Measurements from ENCODE around the gene TPSAB1. TPM values are rescaled to one million over a fixed set of nuclear protein-coding genes. Genes with fewer than 3 reads are reported as not detected.

TPSAB1 gene
- total RNA-seq, 1 experiment from 2014 or later = not detected

DNA sequence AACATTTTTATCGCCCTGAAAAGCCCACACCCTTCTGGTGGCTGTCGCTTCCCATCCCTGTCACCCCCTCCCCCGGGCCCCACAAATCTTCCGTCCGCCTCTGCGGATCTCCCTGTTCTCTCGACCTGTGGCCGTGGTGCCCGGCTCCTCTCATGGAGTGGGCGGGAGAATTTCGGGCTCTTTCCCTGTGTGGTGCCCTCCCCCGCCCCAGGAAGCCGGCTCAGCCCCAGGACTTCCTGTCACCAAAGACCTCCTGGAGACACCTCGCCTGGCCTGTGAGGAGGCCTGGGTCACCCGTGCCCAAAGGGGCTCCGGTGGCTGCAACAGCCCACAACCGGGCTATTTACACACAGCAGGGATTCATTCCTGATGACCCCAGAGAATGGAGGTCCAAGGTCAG lies 42.8 kb downstream of the TPSAB1 start:
- H3K27me3 ChIP-seq (ENCODE audit: low read length) = no peaks in the 10 kb centered on the region
- H4K20me1 ChIP-seq (ENCODE audit: low read length) = no peaks in the 10 kb centered on the region
- no peaks in the 10 kb centered on the region for H3K9me2 ChIP-seq (replicated peaks; ENCODE audit: low read length)
- intact Hi-C loops (cut with micrococcal nuclease) = no loop called here
- no peak overlapping the region for H3K9ac ChIP-seq (ENCODE audit: low read length)
- POLR2A ChIA-PET (ENCODE audit: unreplicated experiment) = no interaction called here
- no peaks in the 10 kb centered on the region for H3F3A ChIP-seq (ENCODE audit: low read length, unreplicated experiment)
- CTCF ChIA-PET = no interaction called here
- ATAC-seq (no peak), DNase-seq (no peak)
- H3K4me2 ChIP-seq (ENCODE audit: low read length) = no peak overlapping the region
- no peak for TF ChIP-seq EZH2phosphoT487 (IDR thresholded peaks at IDR 0.05; ENCODE audit: borderline replicate concordance, low read length)
- H3K4me3 ChIP-seq (ENCODE audit: low read length) = no peak overlapping the region
- BruUV-seq (replicated peaks) = no TSS peak
- H2AFZ ChIP-seq (ENCODE audit: low read length) = no peak overlapping the region
- H3K79me2 ChIP-seq (ENCODE audit: low read length) = no peaks in the 10 kb centered on the region
- no peaks in the 10 kb centered on the region for H3K4me1 ChIP-seq (ENCODE audit: insufficient read depth, low read length)
- H3K9me3 ChIP-seq (ENCODE audit: low read length) = no peaks in the 10 kb centered on the region
- no peaks in the 10 kb centered on the region for H3K36me3 ChIP-seq (ENCODE audit: low read depth, low read length)
- H3K27ac ChIP-seq (ENCODE audit: low read length) = no peak overlapping the region

DNA sequence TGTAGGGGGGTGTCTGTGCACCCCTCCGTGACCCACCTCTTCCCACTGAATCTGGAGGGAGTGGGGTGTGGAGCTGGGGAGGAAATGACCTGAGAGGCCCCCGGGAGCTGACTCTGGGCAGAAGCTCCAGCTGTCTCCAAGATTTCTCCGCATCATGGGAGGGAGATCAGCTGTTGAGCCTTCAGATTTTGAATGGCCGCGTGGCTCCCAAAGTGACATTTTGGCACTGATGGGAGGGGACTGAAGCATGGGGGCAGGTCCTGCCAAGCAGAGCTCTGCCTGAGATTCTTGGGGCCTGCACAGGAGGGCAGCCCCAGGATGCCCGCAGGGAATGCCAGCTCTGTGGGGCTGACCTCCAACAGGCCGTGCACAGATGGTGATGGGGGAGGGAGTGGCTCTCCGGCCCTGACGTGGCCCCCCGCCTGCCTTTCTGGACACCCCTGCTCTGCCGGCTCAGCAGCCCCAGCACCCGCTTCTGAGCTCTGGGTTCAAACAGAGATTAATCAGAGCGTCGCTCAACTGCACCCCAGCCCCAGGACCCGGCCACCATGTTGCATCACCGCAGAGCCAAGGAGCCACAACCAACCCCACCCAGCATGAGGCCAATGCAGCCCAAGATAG lies 43.6 kb downstream of the TPSAB1 start:
- H3K9me3 ChIP-seq (ENCODE audit: low read length) = no peaks in the 10 kb centered on the region
- DNase-seq (no peak), ATAC-seq (no peak)
- no peaks in the 10 kb centered on the region for H3F3A ChIP-seq (ENCODE audit: low read length, unreplicated experiment)
- intact Hi-C loops (cut with micrococcal nuclease) = no loop called here
- H3K9ac ChIP-seq (ENCODE audit: low read length) = no peak overlapping the region
- TF ChIP-seq, protein P1, sequence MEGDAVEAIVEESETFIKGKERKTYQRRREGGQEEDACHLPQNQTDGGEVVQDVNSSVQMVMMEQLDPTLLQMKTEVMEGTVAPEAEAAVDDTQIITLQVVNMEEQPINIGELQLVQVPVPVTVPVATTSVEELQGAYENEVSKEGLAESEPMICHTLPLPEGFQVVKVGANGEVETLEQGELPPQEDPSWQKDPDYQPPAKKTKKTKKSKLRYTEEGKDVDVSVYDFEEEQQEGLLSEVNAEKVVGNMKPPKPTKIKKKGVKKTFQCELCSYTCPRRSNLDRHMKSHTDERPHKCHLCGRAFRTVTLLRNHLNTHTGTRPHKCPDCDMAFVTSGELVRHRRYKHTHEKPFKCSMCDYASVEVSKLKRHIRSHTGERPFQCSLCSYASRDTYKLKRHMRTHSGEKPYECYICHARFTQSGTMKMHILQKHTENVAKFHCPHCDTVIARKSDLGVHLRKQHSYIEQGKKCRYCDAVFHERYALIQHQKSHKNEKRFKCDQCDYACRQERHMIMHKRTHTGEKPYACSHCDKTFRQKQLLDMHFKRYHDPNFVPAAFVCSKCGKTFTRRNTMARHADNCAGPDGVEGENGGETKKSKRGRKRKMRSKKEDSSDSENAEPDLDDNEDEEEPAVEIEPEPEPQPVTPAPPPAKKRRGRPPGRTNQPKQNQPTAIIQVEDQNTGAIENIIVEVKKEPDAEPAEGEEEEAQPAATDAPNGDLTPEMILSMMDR (conservative IDR thresholded peaks at IDR 0.05; ENCODE audit: low read depth, low read length) = no peak
- TF ChIP-seq EZH2 (IDR thresholded peaks at IDR 0.05; ENCODE audit: low read length, unreplicated experiment) (no peak), EZH2phosphoT487 (IDR thresholded peaks at IDR 0.05; ENCODE audit: borderline replicate concordance, low read length) (no peak)
- POLR2A ChIA-PET (ENCODE audit: unreplicated experiment) = no interaction called here
- no peak overlapping the region for H3K4me2 ChIP-seq (ENCODE audit: low read length)
- H3K9me2 ChIP-seq (replicated peaks; ENCODE audit: low read length) = no peaks in the 10 kb centered on the region
- no TSS peak for BruUV-seq (replicated peaks)
- H3K4me1 ChIP-seq (ENCODE audit: insufficient read depth, low read length) = no peaks in the 10 kb centered on the region
- no peaks in the 10 kb centered on the region for H4K20me1 ChIP-seq (ENCODE audit: low read length)
- H3K4me3 ChIP-seq (ENCODE audit: low read length) = no peak overlapping the region
- H3K27me3 ChIP-seq (ENCODE audit: low read length) = no peaks in the 10 kb centered on the region
- H2AFZ ChIP-seq (ENCODE audit: low read length) = no peak overlapping the region
- no peaks in the 10 kb centered on the region for H3K36me3 ChIP-seq (ENCODE audit: low read depth, low read length)
- no peak overlapping the region for H3K27ac ChIP-seq (ENCODE audit: low read length)
- CTCF ChIA-PET = no interaction called here
- no peaks in the 10 kb centered on the region for H3K79me2 ChIP-seq (ENCODE audit: low read length)

DNA sequence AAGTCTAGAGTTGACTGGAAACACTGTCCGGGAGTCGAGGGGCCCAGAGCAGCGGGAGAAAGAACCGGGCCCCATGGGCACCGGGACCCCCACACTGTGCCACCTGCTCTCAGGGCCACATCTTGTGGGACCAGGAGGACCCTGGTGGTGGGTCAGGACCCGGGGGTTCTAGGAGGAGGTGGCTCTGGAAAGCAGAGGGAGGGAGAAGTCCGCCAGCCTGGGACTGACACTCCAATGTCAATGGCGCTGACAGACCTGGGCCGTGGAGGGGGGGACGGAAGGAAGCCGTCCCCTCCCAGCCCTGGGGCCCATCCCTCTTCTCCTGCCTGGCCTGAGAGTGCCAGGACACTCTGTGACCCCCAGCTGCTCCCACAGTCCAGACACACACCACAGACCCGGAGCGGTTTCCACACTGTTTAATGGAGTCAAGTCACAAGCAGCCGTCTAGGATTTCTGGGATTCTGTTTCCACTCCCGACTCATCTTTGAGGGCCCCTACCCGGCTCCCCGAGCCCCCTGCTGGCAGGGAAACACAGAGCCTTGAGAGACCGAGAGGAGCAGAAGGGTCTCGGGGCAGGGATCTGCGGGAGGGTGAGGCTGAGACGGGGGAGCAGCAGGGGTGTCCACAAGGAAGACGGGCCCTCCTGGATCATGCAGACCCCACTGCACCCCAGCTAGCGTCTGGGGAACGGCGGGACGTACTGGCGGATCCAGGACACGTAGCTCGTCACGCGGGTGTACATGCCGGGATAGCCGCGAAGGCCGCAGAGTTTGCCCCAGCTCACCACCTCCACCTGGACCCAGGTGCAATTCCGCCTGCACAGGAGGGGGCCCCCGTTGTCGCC lies 45.4 kb downstream of the TPSAB1 start:
- ChIA-PET POLR2A (ENCODE audit: unreplicated experiment) (no interaction called here), CTCF (no interaction called here)
- Histone ChIP-seq H3K27me3 (ENCODE audit: low read length) (no peaks in the 10 kb centered on the region), H3K9ac (ENCODE audit: low read length) (no peak overlapping the region), H2AFZ (ENCODE audit: low read length) (no peak overlapping the region), H3K36me3 (ENCODE audit: low read depth, low read length) (no peaks in the 10 kb centered on the region), H3K4me3 (ENCODE audit: low read length) (no peak overlapping the region), H4K20me1 (ENCODE audit: low read length) (no peaks in the 10 kb centered on the region), H3K4me2 (ENCODE audit: low read length) (no peak overlapping the region), H3K9me2 (replicated peaks; ENCODE audit: low read length) (no peaks in the 10 kb centered on the region), H3K79me2 (ENCODE audit: low read length) (no peaks in the 10 kb centered on the region), H3K9me3 (ENCODE audit: low read length) (no peaks in the 10 kb centered on the region), H3K27ac (ENCODE audit: low read length) (no peak overlapping the region), H3F3A (ENCODE audit: low read length, unreplicated experiment) (no peaks in the 10 kb centered on the region), H3K4me1 (ENCODE audit: insufficient read depth, low read length) (no peaks in the 10 kb centered on the region)
- intact Hi-C loops (cut with micrococcal nuclease) = no loop called here
- ATAC-seq (no peak), DNase-seq (no peak)
- no peak for TF ChIP-seq EZH2phosphoT487 (IDR thresholded peaks at IDR 0.05; ENCODE audit: borderline replicate concordance, low read length)
- TF ChIP-seq, protein P1 (conservative IDR thresholded peaks at IDR 0.05; ENCODE audit: low read depth, low read length) = 0 out of 2 replicates have a peak, but pooled peaks have one; percentile 11
- BruUV-seq (replicated peaks) = no TSS peak

Data from PC-3 (cell line).